Fibroblast of lung (primary cell): ENCODE results near the gene AANAT. TPM values are rescaled to one million over a fixed set of nuclear protein-coding genes. Genes with fewer than 3 reads are reported as not detected.

Experiments
- DNase-seq, 2 donors: peaks; one replicate each; pipeline versions ENCODE4 v3.0.0 to v3.0.0-alpha.2; 2010; ENCODE audit warnings: low read depth in 2 of 2
- H2AFZ ChIP-seq: 2 replicates; pipeline ENCODE4 v1.5.1; 2012; ENCODE audit warnings: low read length, control low read depth, inconsistent platforms
- H3K27ac ChIP-seq: 2 replicates; pipeline ENCODE4 v1.5.1; 2011; ENCODE audit warnings: low read length, control low read depth; ENCODE audit not compliant: insufficient read depth
- H3K27me3 ChIP-seq: 2 replicates; pipeline ENCODE4 v1.5.1; 2011; ENCODE audit warnings: mild to moderate bottlenecking, low read length; ENCODE audit not compliant: control insufficient read depth, insufficient read depth
- H3K36me3 ChIP-seq: 2 replicates; pipeline ENCODE4 v1.5.1; 2011; ENCODE audit warnings: low read length; ENCODE audit not compliant: control insufficient read depth, insufficient read depth
- H3K4me1 ChIP-seq: 2 replicates; pipeline ENCODE4 v1.5.1; 2011; ENCODE audit warnings: low read length; ENCODE audit not compliant: control insufficient read depth, insufficient read depth; ENCODE audit errors: extremely low read depth
- H3K4me2 ChIP-seq: 2 replicates; pipeline ENCODE4 v1.5.1; 2011; ENCODE audit warnings: low read length, control low read depth; ENCODE audit not compliant: insufficient read depth; ENCODE audit errors: extremely low read depth
- H3K4me3 ChIP-seq, 4 experiments: fragments of 200-600 bp in 1 of 4; sonication (generic) in 1 of 4; replicated peaks in 1 of 4; 2 replicates each; pipeline ENCODE4 v1.5.1; 2011 to 2016; ENCODE audit warnings: low read length in 4 of 4, low read depth in 3 of 4, mild to moderate bottlenecking in 3 of 4, control low read depth in 2 of 4, inconsistent platforms in 1 of 4, mixed read lengths in 1 of 4; ENCODE audit not compliant: insufficient read depth in 1 of 4; ENCODE audit errors: control extremely low read depth in 1 of 4
- H3K79me2 ChIP-seq: 2 replicates; pipeline ENCODE4 v1.5.1; 2012; ENCODE audit warnings: mild to moderate bottlenecking, low read length, inconsistent platforms; ENCODE audit not compliant: control insufficient read depth, insufficient read depth
- H3K9ac ChIP-seq: 2 replicates; pipeline ENCODE4 v1.5.1; 2011; ENCODE audit warnings: mild to moderate bottlenecking, low read length, control low read depth; ENCODE audit not compliant: insufficient read depth
- H3K9me3 ChIP-seq: 2 replicates; pipeline ENCODE4 v1.5.1; 2012; ENCODE audit warnings: low read depth, low read length; ENCODE audit not compliant: control insufficient read depth, insufficient read depth
- H4K20me1 ChIP-seq: 2 replicates; pipeline ENCODE4 v1.5.1; 2011; ENCODE audit warnings: low read length; ENCODE audit not compliant: control insufficient read depth, insufficient read depth; ENCODE audit errors: extremely low read depth
- EZH2 ChIP-seq: IDR thresholded peaks from 2 replicates; pipeline ENCODE4 v1.5.1; 2012; ENCODE audit warnings: low read length, control low read depth, mild to moderate bottlenecking; ENCODE audit errors: missing control alignments
- polyA plus RNA-seq, 2 donors: library from polyadenylated mRNA; depleted of rRNA in 1 of 2; stranded (reverse) in 1 of 2; unstranded in 1 of 2; fragments of >200 nt; gene quantifications; 2 replicates each; pipeline ENCODE4 v1.2.1, GENCODE V29; 2011 to 2012; ENCODE audit warnings: missing spikeins in 1 of 2
- total RNA-seq: library from RNA; depleted of rRNA; stranded (reverse); fragments of >200 nt; gene quantifications from 2 replicates; pipeline ENCODE4 v1.2.1, GENCODE V29; 2014
- TF ChIP-seq, protein P1 (sequence below), 2 donors: IDR thresholded peaks in 1 of 2; conservative IDR thresholded peaks in 1 of 2; 1 replicate in 1 of 2; 2 replicates in 1 of 2; pipeline ENCODE4 v1.5.1; 2011 to 2012; ENCODE audit warnings: low read length in 2 of 2, control low read depth in 1 of 2, inconsistent platforms in 1 of 2, low read depth in 1 of 2, mild to moderate bottlenecking in 1 of 2

The AANAT gene
- total and polyA plus RNA-seq, 2 donors (not counting 1 experiment from before 2014, with no cell fraction given) = not detected

DNA sequence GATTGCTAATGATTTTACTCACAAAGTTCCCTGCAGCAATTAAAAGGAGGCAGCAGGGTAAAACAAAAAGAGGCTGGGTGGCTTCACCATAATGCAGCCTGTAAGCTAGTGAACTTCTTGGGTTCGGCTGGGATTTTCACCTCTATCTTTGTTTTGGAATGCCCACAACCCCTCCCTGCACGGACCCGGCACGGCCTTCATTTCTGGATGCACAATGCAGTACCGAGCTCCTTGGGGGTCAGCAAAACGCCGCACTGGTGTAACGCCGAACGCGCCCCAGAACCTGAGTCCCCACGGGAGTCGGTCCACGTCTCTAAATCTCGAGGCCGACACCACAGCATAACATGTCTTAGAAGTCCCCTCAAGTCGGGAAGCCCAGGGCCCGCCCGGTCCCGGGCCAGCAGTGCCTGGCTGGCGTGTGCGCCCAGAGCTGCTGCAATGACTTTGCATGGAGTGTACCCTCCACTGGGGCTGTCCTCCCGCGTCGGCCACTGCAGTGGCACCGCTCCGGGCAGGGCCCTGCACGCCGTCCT is 15.2 kb upstream of the AANAT start:
- no peaks in the 10 kb centered on the region for H4K20me1 ChIP-seq
- TF ChIP-seq EZH2 = no peak
- TF ChIP-seq, protein P1, sequence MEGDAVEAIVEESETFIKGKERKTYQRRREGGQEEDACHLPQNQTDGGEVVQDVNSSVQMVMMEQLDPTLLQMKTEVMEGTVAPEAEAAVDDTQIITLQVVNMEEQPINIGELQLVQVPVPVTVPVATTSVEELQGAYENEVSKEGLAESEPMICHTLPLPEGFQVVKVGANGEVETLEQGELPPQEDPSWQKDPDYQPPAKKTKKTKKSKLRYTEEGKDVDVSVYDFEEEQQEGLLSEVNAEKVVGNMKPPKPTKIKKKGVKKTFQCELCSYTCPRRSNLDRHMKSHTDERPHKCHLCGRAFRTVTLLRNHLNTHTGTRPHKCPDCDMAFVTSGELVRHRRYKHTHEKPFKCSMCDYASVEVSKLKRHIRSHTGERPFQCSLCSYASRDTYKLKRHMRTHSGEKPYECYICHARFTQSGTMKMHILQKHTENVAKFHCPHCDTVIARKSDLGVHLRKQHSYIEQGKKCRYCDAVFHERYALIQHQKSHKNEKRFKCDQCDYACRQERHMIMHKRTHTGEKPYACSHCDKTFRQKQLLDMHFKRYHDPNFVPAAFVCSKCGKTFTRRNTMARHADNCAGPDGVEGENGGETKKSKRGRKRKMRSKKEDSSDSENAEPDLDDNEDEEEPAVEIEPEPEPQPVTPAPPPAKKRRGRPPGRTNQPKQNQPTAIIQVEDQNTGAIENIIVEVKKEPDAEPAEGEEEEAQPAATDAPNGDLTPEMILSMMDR (conservative IDR thresholded peaks at IDR 0.05 in 1 of 2, IDR thresholded peaks at IDR 0.05 in 1 of 2; ENCODE audit: low read depth in 1 of 2, low read length in 2 of 2) = no peak
- no peak overlapping the region for H2AFZ ChIP-seq
- H3K9me3 ChIP-seq = no peaks in the 10 kb centered on the region
- no peaks in the 10 kb centered on the region for H3K36me3 ChIP-seq
- peak overlapping the region; percentile 63 for H3K27ac ChIP-seq
- peak overlapping the region; percentile 90 for H3K9ac ChIP-seq
- DNase-seq = no peak
- H3K79me2 ChIP-seq = peaks cover 31% of the 10 kb centered on the region
- peak overlapping the region; percentile 73 to 88 (median 80) for H3K4me3 ChIP-seq
- H3K4me1 ChIP-seq = peaks cover 14% of the 10 kb centered on the region
- H3K4me2 ChIP-seq = peak overlapping the region; percentile 74
- no peaks in the 10 kb centered on the region for H3K27me3 ChIP-seq

DNA sequence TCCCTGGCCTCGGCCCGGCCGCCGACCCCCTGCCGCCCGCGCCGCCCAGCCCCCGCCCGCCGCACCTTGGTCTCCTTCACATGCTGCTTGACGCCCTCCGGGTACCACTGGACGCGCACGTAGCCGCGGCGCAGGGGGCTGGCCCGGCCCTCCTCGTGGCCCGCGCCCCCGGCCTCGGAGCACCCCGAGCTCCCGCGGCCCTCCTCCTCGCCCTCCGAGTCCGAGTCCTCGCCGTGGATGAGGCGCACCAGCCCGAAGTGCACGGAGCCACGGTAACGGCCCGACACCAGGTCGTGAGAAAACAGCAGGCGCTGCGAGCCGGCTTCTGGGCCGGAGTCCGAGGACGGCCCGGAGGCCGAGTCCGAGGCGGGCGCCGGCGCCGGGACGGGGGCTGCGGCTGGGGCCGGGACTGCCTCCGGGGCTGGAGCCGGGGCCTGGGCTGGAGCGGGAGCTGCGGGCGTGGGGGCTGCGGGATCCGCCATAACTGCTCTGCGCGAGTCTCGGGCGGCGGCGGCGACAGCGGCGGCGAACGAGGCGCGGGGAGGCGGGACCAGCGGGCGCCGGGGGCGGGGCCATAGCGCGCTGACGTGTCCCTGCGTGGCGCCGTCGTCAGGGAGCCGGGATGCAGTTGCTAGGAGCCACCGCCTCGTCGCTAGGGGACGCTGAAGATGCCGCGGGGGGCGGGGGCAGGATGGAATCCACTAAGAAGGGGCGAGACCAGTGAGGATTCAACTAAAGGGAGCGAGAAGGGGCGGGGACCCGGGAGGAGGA is 14.6 kb upstream of the AANAT start, which contains the start of gene UBE2O:
Gene UBE2O (minus strand): TSS at position 493 of the 771 bp plus-strand sequence. CDS start 11 bp downstream, at position 482.
- H3K27me3 ChIP-seq = no peaks in the 10 kb centered on the region
- peaks cover 29% of the 10 kb centered on the region for H3K79me2 ChIP-seq
- peak; percentile 80 to 82 for DNase-seq
- peak within 1 kb of the TSS; percentile 74 for H3K4me2 ChIP-seq
- peak within 1 kb of the TSS; percentile 90 for H3K9ac ChIP-seq
- peak within 1 kb of the TSS; percentile 63 for H3K27ac ChIP-seq
- H3K36me3 ChIP-seq = no peaks in the 10 kb centered on the region
- peaks cover 8% of the 10 kb centered on the region for H3K4me1 ChIP-seq
- H3K4me3 ChIP-seq = peak within 1 kb of the TSS; percentile 73 to 88 (median 80)
- H4K20me1 ChIP-seq = no peaks in the 10 kb centered on the region
- no peaks in the 10 kb centered on the region for H3K9me3 ChIP-seq
- TF ChIP-seq, protein P1 (conservative IDR thresholded peaks at IDR 0.05 in 1 of 2, IDR thresholded peaks at IDR 0.05 in 1 of 2; ENCODE audit: low read depth in 1 of 2, low read length in 2 of 2) = peak; percentile 24 to 36
- TF ChIP-seq EZH2 = no peak
- H2AFZ ChIP-seq = peak within 1 kb of the TSS; percentile 51

DNA sequence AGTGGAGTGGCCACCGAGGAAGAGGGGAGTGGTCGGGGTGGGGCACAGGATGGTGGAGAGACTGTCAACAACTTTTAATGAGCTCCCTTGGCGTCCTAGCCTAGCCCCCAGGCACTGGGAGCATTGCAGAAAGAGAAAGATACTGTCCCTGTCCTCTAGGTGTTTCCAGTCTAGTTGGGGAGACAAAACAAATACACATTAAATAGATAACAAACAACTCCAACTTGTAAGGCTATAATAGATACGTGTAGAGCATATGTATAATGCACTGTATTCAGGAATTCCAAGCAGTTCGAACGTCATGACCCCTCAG is 14.0 kb upstream of the AANAT start:
- TF ChIP-seq, protein P1 (conservative IDR thresholded peaks at IDR 0.05 in 1 of 2, IDR thresholded peaks at IDR 0.05 in 1 of 2; ENCODE audit: low read depth in 1 of 2, low read length in 2 of 2) = no peak
- TF ChIP-seq EZH2 = no peak
- Histone ChIP-seq H3K27ac (no peak overlapping the region), H3K9ac (no peak overlapping the region), H3K4me3 (no peak overlapping the region), H3K9me3 (no peaks in the 10 kb centered on the region), H3K79me2 (peaks cover 25% of the 10 kb centered on the region), H3K4me1 (peaks cover 5% of the 10 kb centered on the region), H4K20me1 (no peaks in the 10 kb centered on the region), H2AFZ (no peak overlapping the region), H3K36me3 (no peaks in the 10 kb centered on the region), H3K27me3 (no peaks in the 10 kb centered on the region), H3K4me2 (no peak overlapping the region)
- DNase-seq = no peak
